ENCODE results near the gene ATAD3A.
"Not testable (repeated sequence)": the region's sequence is repeated elsewhere in the genome, so short reads cannot be mapped to it uniquely, and the experiment has no call there.

ATAD3A gene

GRCh38 chr1:1540818-1541628, 29.1 kb downstream of the ATAD3A start:
- DNase-seq: no peak

- DNase-seq: no peak
These were observed 30.2 kb downstream of the ATAD3A start for GRCh38 chr1:1541956-1542765.

- no peak for DNase-seq
These were observed 31.1 kb downstream of the ATAD3A start for GRCh38 chr1:1542766-1543705.

- DNase-seq: no peak
These were observed 31.7 kb downstream of the ATAD3A start for GRCh38 chr1:1543706-1544099.

- no peak for DNase-seq
These were observed 32.6 kb downstream of the ATAD3A start for GRCh38 chr1:1544544-1544943.

GRCh38 chr1:1545946-1546737, 34.2 kb downstream of the ATAD3A start:
- DNase-seq: no peak

GRCh38 chr1:1547011-1547410, 35.0 kb downstream of the ATAD3A start:
- no peak for DNase-seq

- DNase-seq: no peak
These were observed 35.5 kb downstream of the ATAD3A start for GRCh38 chr1:1547476-1547875.

GRCh38 chr1:1548591-1548990, 36.6 kb downstream of the ATAD3A start:
- DNase-seq: no peak

GRCh38 chr1:1550087-1550486, 38.1 kb downstream of the ATAD3A start:
- no peak for DNase-seq

- DNase-seq: no peak
These were observed 38.9 kb downstream of the ATAD3A start for GRCh38 chr1:1550591-1551432.

- DNase-seq: no peak
These were observed 39.7 kb downstream of the ATAD3A start for GRCh38 chr1:1551524-1552262.

- DNase-seq: no peak
These were observed 40.3 kb downstream of the ATAD3A start for GRCh38 chr1:1552263-1552639.

- DNase-seq: no peak
These were observed 42.0 kb downstream of the ATAD3A start for GRCh38 chr1:1553821-1554494.

- no peak for DNase-seq
These were observed 42.6 kb downstream of the ATAD3A start for GRCh38 chr1:1554550-1554925.

GRCh38 chr1:1554926-1555915, 43.3 kb downstream of the ATAD3A start:
- DNase-seq: no peak

- no peak for DNase-seq
These were observed 44.5 kb downstream of the ATAD3A start for GRCh38 chr1:1556505-1556904.

- DNase-seq: not testable (repeated sequence)
These were observed 45.0 kb downstream of the ATAD3A start for GRCh38 chr1:1556961-1557360.

- DNase-seq: not testable (repeated sequence)
These were observed 45.7 kb downstream of the ATAD3A start for GRCh38 chr1:1557688-1558087.

Measured in NCI-H1930 (cell line).